PFSK-1 (cell line): ENCODE results near the gene F2R.

ENCODE experiments used
- FOXP2 ChIP-seq: optimal IDR thresholded peaks from 2 replicates; pipeline ENCODE3; 2011; ENCODE audit warnings: borderline replicate concordance, control low read depth, inconsistent platforms; ENCODE audit not compliant: insufficient read depth; ENCODE audit errors: extremely low read length, extremely low read depth
- POLR2AphosphoS5 ChIP-seq: IDR thresholded peaks from 2 replicates; pipeline ENCODE4 v1.6.1; 2012; ENCODE audit warnings: low read depth, mild to moderate bottlenecking, control low read depth, low read length, moderate library complexity
- REST ChIP-seq, 2 experiments: IDR thresholded peaks; 2 replicates each; pipeline versions ENCODE4 v1.6.1 to v1.8.0; 2011 to 2012; ENCODE audit warnings: low read depth in 2 of 2, low read length in 2 of 2, control low read depth in 1 of 2, inconsistent platforms in 1 of 2, mild to moderate bottlenecking in 1 of 2, moderate library complexity in 1 of 2; ENCODE audit not compliant: insufficient read depth in 1 of 2

GRCh38 chr5:76728965-76729364, 13.0 kb downstream of the F2R start:
- no peak for TF ChIP-seq POLR2AphosphoS5
- TF ChIP-seq REST (IDR thresholded peaks at IDR 0.05; ENCODE audit: insufficient read depth in 1 of 2, low read depth in 2 of 2, low read length in 2 of 2): no peak
- no peak for TF ChIP-seq FOXP2
